K562 (cell line): Measurements from ENCODE around the gene TRIM13. TPM values are rescaled to one million over a fixed set of nuclear protein-coding genes. Genes with fewer than 3 reads are reported as not detected.
"Not testable (repeated sequence)": the region's sequence is repeated elsewhere in the genome, so short reads cannot be mapped to it uniquely, and the experiment has no call there.

Source experiments
- ATAC-seq: fragments of 200-7000 bp; cut with Tn5 transposase; 3 replicates; pipeline ENCODE4 v1.9.1; 2020; ENCODE audit warnings: moderate library complexity
- BruUV-seq: library from RNA; stranded (reverse); fragments of 400-500 nt; replicated peaks from 2 replicates; lab custom pipeline; 2021; lab: Mats Ljungman, UMichigan
- CTCF ChIA-PET: fragments of 300-600 bp; formaldehyde crosslinking; extraction: SDS; loops from one replicate; lab custom pipeline; 2021; ENCODE audit warnings: low intra/inter-chr PET ratio; lab: Yijun Ruan, JAX
- POLR2A ChIA-PET: fragments of 300-600, 350-650 bp; sonication (Branson Sonifier 250); formaldehyde crosslinking; extraction: SDS; loops from one replicate; lab custom pipeline; 2021; ENCODE audit warnings: antibody characterized with exemption, inconsistent platforms; lab: Yijun Ruan, JAX
- DNase-seq, 4 experiments: peaks; one replicate each; pipeline versions ENCODE4 v3.0.0 to v3.0.0-alpha.2; 2011 to 2018; ENCODE audit warnings: low spot score in 3 of 4, mixed read lengths in 3 of 4; ENCODE audit errors: extremely low read depth in 1 of 4
- FAIRE-seq: peaks from 2 replicates; lab custom pipeline; 2011; peaks lifted over from hg19 to GRCh38; lab: Jason Lieb, UNC
- H2AFZ ChIP-seq: 2 replicates; pipeline ENCODE4 v1.6.0; 2011; ENCODE audit warnings: low read depth, low read length, control low read depth, inconsistent platforms
- H3K27ac ChIP-seq: fragments of 200-600 bp; 3 replicates; pipeline ENCODE4 v1.8.0; 2011; ENCODE audit warnings: low read depth, mild to moderate bottlenecking, control low read depth, inconsistent platforms, low read length, moderate library complexity, mixed read lengths; ENCODE audit errors: extremely low read depth
- H3K27me3 ChIP-seq, 2 experiments: fragments of 300-600 bp in 1 of 2; 2 replicates in 1 of 2; 3 replicates in 1 of 2; pipeline versions ENCODE4 v1.6.0 to v1.8.0; 2011; ENCODE audit warnings: inconsistent platforms in 2 of 2, low read length in 2 of 2, mild to moderate bottlenecking in 1 of 2, mixed read lengths in 1 of 2, moderate library complexity in 1 of 2; ENCODE audit not compliant: control insufficient read depth in 2 of 2, insufficient read depth in 2 of 2
- H3K36me3 ChIP-seq: fragments of 300-600 bp; 3 replicates; pipeline ENCODE4 v1.8.0; 2011; ENCODE audit warnings: mild to moderate bottlenecking, low read length, inconsistent platforms; ENCODE audit not compliant: control insufficient read depth, insufficient read depth
- H3K4me1 ChIP-seq, 2 experiments: fragments of 200-600 bp in 1 of 2; replicated peaks in 1 of 2; 2 replicates in 1 of 2; 3 replicates in 1 of 2; pipeline versions ENCODE4 v1.5.1 to v1.8.0; 2011; ENCODE audit warnings: inconsistent platforms in 2 of 2, low read length in 2 of 2, mild to moderate bottlenecking in 1 of 2, mixed read lengths in 1 of 2, moderate library complexity in 1 of 2; ENCODE audit not compliant: control insufficient read depth in 2 of 2, insufficient read depth in 2 of 2
- H3K4me2 ChIP-seq: 2 replicates; pipeline ENCODE4 v1.6.1; 2011; ENCODE audit warnings: low read length, control low read depth, inconsistent platforms, mixed read lengths; ENCODE audit not compliant: insufficient read depth
- H3K4me3 ChIP-seq: fragments of 200-600 bp; sonication (generic), shearing (Covaris generic); 2 replicates; pipeline ENCODE4 v1.5.1; 2016; ENCODE audit warnings: control low read depth, inconsistent platforms
- H3K79me2 ChIP-seq: fragments of 200-600 bp; 3 replicates; pipeline ENCODE4 v1.8.0; 2011; ENCODE audit warnings: low read length, inconsistent platforms; ENCODE audit not compliant: control insufficient read depth, insufficient read depth
- H3K9ac ChIP-seq, 2 experiments: 2 replicates each; pipeline versions ENCODE4 v1.6.0 to v1.6.1; 2011; ENCODE audit warnings: low read depth in 2 of 2, low read length in 2 of 2, control low read depth in 1 of 2, inconsistent platforms in 1 of 2, mild to moderate bottlenecking in 1 of 2, mixed read lengths in 1 of 2; ENCODE audit not compliant: insufficient read depth in 1 of 2
- H3K9me1 ChIP-seq: one replicate; pipeline ENCODE4 v1.6.0; 2011; ENCODE audit warnings: inconsistent platforms, mild to moderate bottlenecking, low read length, moderate library complexity; ENCODE audit not compliant: control insufficient read depth, insufficient read depth
- H3K9me3 ChIP-seq: replicated peaks from 2 replicates; pipeline ENCODE4 v1.5.1; 2011; ENCODE audit warnings: low read depth, low read length, inconsistent platforms; ENCODE audit not compliant: control insufficient read depth, insufficient read depth
- H4K20me1 ChIP-seq: replicated peaks from 2 replicates; pipeline ENCODE4 v1.6.1; 2011; ENCODE audit warnings: low read length, inconsistent platforms, mixed read lengths; ENCODE audit not compliant: control insufficient read depth, insufficient read depth
- CBFA2T3 ChIP-seq: fragments of 450-650 bp; IDR thresholded peaks from 2 replicates; pipeline ENCODE4 v1.6.1; 2017
- CEBPB ChIP-seq: fragments of 450-650 bp; IDR thresholded peaks from 2 replicates; pipeline ENCODE4 v1.6.1; 2016; ENCODE audit warnings: missing genetic modification characterization, missing compliant biosample characterization
- EGR1 ChIP-seq: fragments of 450-650 bp; conservative IDR thresholded peaks from 2 replicates; pipeline ENCODE4 v1.6.1; 2017; ENCODE audit warnings: mild to moderate bottlenecking
- NR3C1 ChIP-seq: sonication (generic); formaldehyde crosslinking; IDR thresholded peaks from 2 replicates; pipeline ENCODE4 v1.8.1; 2022; ENCODE audit warnings: missing genetic modification reagents
- TAF7 ChIP-seq: fragments of 450-650 bp; IDR thresholded peaks from 2 replicates; pipeline ENCODE4 v1.6.1; 2016; ENCODE audit warnings: missing genetic modification characterization, missing compliant biosample characterization
- ZNF12 ChIP-seq: sonication (generic); formaldehyde crosslinking; IDR thresholded peaks from 2 replicates; pipeline ENCODE4 v1.4.0; 2020; ENCODE audit warnings: mild to moderate bottlenecking, missing genetic modification reagents
- WGBS: fragments of 100-300 bp; shearing (Covaris generic); methylation state at CpG from one replicate; pipeline ENCODE4 v1.1.6; 2016; ENCODE audit warnings: low coverage, mixed read lengths; ENCODE audit not compliant: insufficient coverage; ENCODE audit errors: missing lambda C conversion rate; 5-methylcytosine and 5-hydroxymethylcytosine counted together
- in situ Hi-C: fragments of 300-500 bp; cut with MboI; formaldehyde crosslinking; loops from 4 replicates; pipeline ENCODE4 v1.15.0; 2018; ENCODE audit warnings: inconsistent platforms, mixed read lengths
- intact Hi-C: fragments of 100-400 bp; cut with micrococcal nuclease; formaldehyde crosslinking; loops from 2 replicates; pipeline ENCODE4 v1.14.2; 2022
- polyA plus RNA-seq, 8 experiments: library from polyadenylated mRNA; depleted of rRNA in 4 of 8; stranded (reverse) in 5 of 8; unstranded in 3 of 8; fragments of >200 nt; fragmentation: Nextera tagmentation in 2 of 8; fragmentation: Illumina TruSeq in 1 of 8; extraction: Ambion mirVana in 2 of 8; extraction: Trizol in 1 of 8; gene quantifications; 2 replicates each; pipeline versions ENCODE4 v1.2.1 to v1.2.3, GENCODE V29; 2011 to 2014; ENCODE audit warnings: inconsistent platforms in 1 of 8, missing spikeins in 1 of 8
- total RNA-seq, 7 experiments: library from RNA; depleted of rRNA in 6 of 7; stranded (reverse); fragments of >200 nt in 6 of 7; fragmentation: Illumina TruSeq in 2 of 7; extraction: Trizol in 2 of 7; gene quantifications; 2 replicates each; pipeline versions ENCODE4 v1.2.1 to v1.2.3, GENCODE V29; 2011 to 2021; ENCODE audit warnings: low replicate concordance in 1 of 7
- TF ChIP-seq, protein P1 (sequence below): fragments of 250-450 bp; sonication (Bioruptor Pico); IDR thresholded peaks from 2 replicates; pipeline ENCODE4 v1.8.0; 2022; ENCODE audit warnings: inconsistent platforms, mild to moderate bottlenecking, moderate library complexity, borderline replicate concordance
- TF ChIP-seq, protein P2 (sequence below), 3 experiments: IDR thresholded peaks in 2 of 3; conservative IDR thresholded peaks in 1 of 3; 2 replicates each; pipeline ENCODE4 v1.5.1; 2011 to 2012; ENCODE audit warnings: low read length in 3 of 3, mild to moderate bottlenecking in 3 of 3, control low read depth in 2 of 3, improper control_type of control experiment in 1 of 3, inconsistent platforms in 1 of 3, low read depth in 1 of 3, mixed read lengths in 1 of 3, moderate library complexity in 1 of 3; ENCODE audit not compliant: insufficient read depth in 2 of 3
- TF ChIP-seq, protein P3 (sequence below), 2 experiments: IDR thresholded peaks; 2 replicates each; pipeline ENCODE4 v1.6.1; 2011; ENCODE audit warnings: borderline replicate concordance in 1 of 2, control low read depth in 1 of 2, low read depth in 1 of 2, low read length in 1 of 2, mild to moderate bottlenecking in 1 of 2, mixed read lengths in 1 of 2, moderate library complexity in 1 of 2; ENCODE audit not compliant: insufficient read depth in 1 of 2, insufficient read length in 1 of 2, poor library complexity in 1 of 2, severe bottlenecking in 1 of 2; ENCODE audit errors: extremely low read depth in 1 of 2
- TF ChIP-seq, protein P4 (sequence below): fragments of 250-450 bp; sonication (Bioruptor Pico); IDR thresholded peaks from 2 replicates; pipeline ENCODE4 v1.9.0; 2021; ENCODE audit warnings: mild to moderate bottlenecking

TRIM13 gene
- total and polyA plus RNA-seq, 9 of the 15 experiments (the other 6 are each of a cell fraction or from before 2014, with no cell fraction given), result 12.1 to 30.6 (median 17.8) TPM

DNA sequence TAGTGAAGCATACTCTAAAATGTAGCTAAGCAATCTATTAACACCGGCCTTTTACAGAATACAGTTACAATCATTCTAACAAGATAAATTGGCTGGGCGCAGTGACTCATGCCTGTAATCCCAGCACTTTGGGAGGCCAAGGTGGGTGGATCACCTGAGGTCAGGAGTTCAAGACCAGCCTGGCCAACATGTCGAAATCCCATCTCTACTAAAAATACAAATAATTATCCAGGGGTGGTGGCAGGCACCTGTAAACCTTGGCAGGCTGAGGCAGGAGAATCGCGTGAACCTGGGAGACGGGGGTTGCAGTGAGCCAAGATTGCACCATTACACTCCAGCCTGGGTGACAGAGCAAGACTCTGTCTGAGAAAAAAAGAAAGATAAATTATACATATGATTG lies 6.2 kb upstream of the TRIM13 start:
- H3K9me1 ChIP-seq, H3K9me3 ChIP-seq, H4K20me1 ChIP-seq, H3K36me3 ChIP-seq, H3K9ac ChIP-seq, H3K4me2 ChIP-seq, DNase-seq, BruUV-seq, POLR2A ChIA-PET, H3K4me1 ChIP-seq, H3K4me3 ChIP-seq, H3K27ac ChIP-seq, H3K79me2 ChIP-seq, CTCF ChIA-PET, ATAC-seq, H2AFZ ChIP-seq, FAIRE-seq, H3K27me3 ChIP-seq: not testable (repeated sequence)
- peak; percentile 22; the same call in 1 of the 2 replicates for TF ChIP-seq CBFA2T3
- peak; percentile 61 for TF ChIP-seq EGR1
- TF ChIP-seq CEBPB (tag), result 0 out of 2 replicates have a peak, but pooled peaks have one; percentile 25
- 63% methylated on average over 6 of the region's 6 CpGs for WGBS
- intact Hi-C loops (loop anchor here (10.0 kb wide), 1 partner anchor 624 kb away; no protein-coding TSS in a partner anchor), in situ Hi-C loops (loop anchor here (25.0 kb wide), 1 partner anchor 422 kb away; no protein-coding TSS in a partner anchor)

DNA sequence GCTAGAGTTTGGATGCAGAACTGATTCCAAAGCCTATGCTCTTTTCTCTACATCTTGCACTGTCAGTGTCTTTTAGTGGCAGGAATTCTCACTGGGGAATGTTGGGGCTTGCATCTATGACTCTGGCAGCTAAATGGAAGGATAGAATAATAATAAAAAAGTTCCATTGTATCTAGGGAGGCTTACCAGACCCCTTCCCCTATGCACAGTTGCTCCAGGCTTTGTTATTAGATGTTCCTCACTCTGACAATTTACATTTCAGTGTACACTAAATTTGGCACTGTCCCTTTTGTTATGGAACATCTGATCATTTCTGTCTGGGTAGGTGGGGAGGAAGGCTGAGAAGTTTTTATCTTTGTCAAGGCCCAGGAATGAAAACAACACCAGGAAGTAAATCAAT lies 3.7 kb upstream of the TRIM13 start:
- intact Hi-C loops, result loop anchor here (10.0 kb wide), 1 partner anchor 622 kb away; no protein-coding TSS in a partner anchor
- FAIRE-seq (no peak), ATAC-seq (no peak)
- TF ChIP-seq, protein P1, sequence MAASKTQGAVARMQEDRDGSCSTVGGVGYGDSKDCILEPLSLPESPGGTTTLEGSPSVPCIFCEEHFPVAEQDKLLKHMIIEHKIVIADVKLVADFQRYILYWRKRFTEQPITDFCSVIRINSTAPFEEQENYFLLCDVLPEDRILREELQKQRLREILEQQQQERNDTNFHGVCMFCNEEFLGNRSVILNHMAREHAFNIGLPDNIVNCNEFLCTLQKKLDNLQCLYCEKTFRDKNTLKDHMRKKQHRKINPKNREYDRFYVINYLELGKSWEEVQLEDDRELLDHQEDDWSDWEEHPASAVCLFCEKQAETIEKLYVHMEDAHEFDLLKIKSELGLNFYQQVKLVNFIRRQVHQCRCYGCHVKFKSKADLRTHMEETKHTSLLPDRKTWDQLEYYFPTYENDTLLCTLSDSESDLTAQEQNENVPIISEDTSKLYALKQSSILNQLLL (CRISPR knock-in tag), result no peak
- TF ChIP-seq TAF7 (no peak), NR3C1 (CRISPR knock-in tag) (no peak), ZNF12 (no peak)
- TF ChIP-seq, protein P2, sequence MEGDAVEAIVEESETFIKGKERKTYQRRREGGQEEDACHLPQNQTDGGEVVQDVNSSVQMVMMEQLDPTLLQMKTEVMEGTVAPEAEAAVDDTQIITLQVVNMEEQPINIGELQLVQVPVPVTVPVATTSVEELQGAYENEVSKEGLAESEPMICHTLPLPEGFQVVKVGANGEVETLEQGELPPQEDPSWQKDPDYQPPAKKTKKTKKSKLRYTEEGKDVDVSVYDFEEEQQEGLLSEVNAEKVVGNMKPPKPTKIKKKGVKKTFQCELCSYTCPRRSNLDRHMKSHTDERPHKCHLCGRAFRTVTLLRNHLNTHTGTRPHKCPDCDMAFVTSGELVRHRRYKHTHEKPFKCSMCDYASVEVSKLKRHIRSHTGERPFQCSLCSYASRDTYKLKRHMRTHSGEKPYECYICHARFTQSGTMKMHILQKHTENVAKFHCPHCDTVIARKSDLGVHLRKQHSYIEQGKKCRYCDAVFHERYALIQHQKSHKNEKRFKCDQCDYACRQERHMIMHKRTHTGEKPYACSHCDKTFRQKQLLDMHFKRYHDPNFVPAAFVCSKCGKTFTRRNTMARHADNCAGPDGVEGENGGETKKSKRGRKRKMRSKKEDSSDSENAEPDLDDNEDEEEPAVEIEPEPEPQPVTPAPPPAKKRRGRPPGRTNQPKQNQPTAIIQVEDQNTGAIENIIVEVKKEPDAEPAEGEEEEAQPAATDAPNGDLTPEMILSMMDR (IDR thresholded peaks at IDR 0.05 in 2 of 3, conservative IDR thresholded peaks at IDR 0.05 in 1 of 3; ENCODE audit: insufficient read depth in 2 of 3, low read depth in 1 of 3, low read length in 3 of 3), result no peak
- TF ChIP-seq, protein P3, sequence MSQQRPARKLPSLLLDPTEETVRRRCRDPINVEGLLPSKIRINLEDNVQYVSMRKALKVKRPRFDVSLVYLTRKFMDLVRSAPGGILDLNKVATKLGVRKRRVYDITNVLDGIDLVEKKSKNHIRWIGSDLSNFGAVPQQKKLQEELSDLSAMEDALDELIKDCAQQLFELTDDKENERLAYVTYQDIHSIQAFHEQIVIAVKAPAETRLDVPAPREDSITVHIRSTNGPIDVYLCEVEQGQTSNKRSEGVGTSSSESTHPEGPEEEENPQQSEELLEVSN (IDR thresholded peaks at IDR 0.05; ENCODE audit: borderline replicate concordance in 1 of 2, extremely low read depth in 1 of 2, insufficient read depth in 1 of 2, insufficient read length in 1 of 2, low read depth in 1 of 2, low read length in 1 of 2, poor library complexity in 1 of 2, severe bottlenecking in 1 of 2), result no peak
- TF ChIP-seq, protein P4, sequence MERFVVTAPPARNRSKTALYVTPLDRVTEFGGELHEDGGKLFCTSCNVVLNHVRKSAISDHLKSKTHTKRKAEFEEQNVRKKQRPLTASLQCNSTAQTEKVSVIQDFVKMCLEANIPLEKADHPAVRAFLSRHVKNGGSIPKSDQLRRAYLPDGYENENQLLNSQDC (CRISPR knock-in tag), result no peak
- TF ChIP-seq, all 486 proteins: peak for 0
- Histone ChIP-seq H3K79me2 (peaks cover 8% of the 10 kb centered on the region), H3K27me3 (no peaks in the 10 kb centered on the region), H3K9ac (no peak overlapping the region), H3K9me3 (no peaks in the 10 kb centered on the region), H3K27ac (no peak overlapping the region), H4K20me1 (no peaks in the 10 kb centered on the region), H3K4me2 (no peak overlapping the region), H3K9me1 (no peaks in the 10 kb centered on the region), H3K36me3 (peaks cover 3% of the 10 kb centered on the region), H3K4me1 (peaks cover 5 to 7% of the 10 kb centered on the region in 2 experiments; a peak in 4 of 5 replicates), H3K4me3 (no peak overlapping the region), H2AFZ (no peak overlapping the region)
- DNase-seq, result no peak
- BruUV-seq, result no TSS peak
- CTCF ChIA-PET, result no interaction called here
- POLR2A ChIA-PET, result interaction anchor here (0.7 kb wide), 1 partner anchor 230 kb away, joined by 3 read pairs; no protein-coding TSS in a partner anchor
- in situ Hi-C loops, result loop anchor here (25.0 kb wide), 1 partner anchor 419 kb away; no protein-coding TSS in a partner anchor
